Epithelial cell of proximal tubule (primary cell): ENCODE data around the gene DUSP11. TPM values are rescaled to one million over a fixed set of nuclear protein-coding genes. Genes with fewer than 3 reads are reported as not detected.
"Not testable (repeated sequence)": the region's sequence is repeated elsewhere in the genome, so short reads cannot be mapped to it uniquely, and the experiment has no call there.

Source experiments
- DNase-seq: peaks from one replicate; pipeline ENCODE4 v3.0.0-alpha.2; 2011; ENCODE audit warnings: low read depth
- H3K4me3 ChIP-seq: 2 replicates; pipeline ENCODE4 v1.5.1; 2011; ENCODE audit warnings: low read depth, mild to moderate bottlenecking, low read length
- total RNA-seq: library from RNA; depleted of rRNA; stranded (reverse); fragments of >200 nt; gene quantifications from 2 replicates; pipeline ENCODE4 v1.2.3, GENCODE V29; 2015
- TF ChIP-seq, protein P1 (sequence below): conservative IDR thresholded peaks from 2 replicates; pipeline ENCODE4 v1.5.1; 2012; ENCODE audit warnings: low read depth, mild to moderate bottlenecking, low read length

DUSP11 gene
- total RNA-seq, 1 donor from 2014 or later, result 20.9 TPM

DNA sequence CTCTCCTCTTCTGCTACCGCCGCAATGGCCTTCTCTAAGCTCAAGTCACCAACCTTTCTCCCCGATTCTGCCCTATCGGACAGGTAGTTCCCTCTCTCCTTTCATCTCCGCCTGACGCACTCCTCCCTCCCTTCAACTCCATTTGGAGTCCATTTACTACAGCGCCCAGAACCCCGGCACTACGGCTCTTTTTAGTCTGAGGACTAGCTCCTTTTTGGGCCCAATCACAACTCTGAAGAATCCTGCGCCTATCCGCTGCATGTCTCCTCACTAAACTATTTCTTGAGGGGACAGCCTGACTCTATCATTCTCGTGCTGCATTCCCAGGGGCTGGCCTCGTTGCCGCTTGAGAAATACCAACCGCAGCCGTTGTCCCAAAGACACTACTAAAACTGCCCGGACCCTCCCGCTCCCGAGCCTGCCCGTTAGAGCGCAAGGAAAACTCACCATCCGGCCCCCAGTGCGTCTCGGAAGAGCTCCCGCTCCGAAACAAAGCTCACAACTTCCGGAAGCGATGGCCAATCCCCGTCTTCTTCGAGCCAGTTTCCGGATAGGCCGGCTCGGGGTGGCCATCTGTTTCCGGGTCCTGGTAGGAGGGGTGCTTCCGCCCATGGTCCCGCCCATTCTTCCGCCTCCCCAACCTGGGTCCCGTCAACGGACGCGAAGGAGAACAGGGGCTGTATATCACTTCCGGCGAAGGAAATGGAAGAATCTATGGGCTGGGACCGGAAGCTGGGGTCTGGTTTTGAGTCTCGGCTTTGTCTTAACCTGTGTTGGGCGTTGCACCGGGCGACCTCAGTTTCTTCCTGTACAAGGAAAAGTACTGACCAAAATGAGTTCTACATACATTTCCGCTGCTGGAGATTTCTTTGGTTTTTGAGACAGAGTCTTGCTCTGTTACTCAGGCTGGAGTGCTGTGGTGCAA is 42.8 kb downstream of the DUSP11 start, which contains the start of gene TPRKB:
TPRKB (minus strand) TSS at position 491 of the 925 bp plus-strand sequence. CDS start 2,776 bp downstream, outside the sequence.
- DNase-seq, result peak; percentile 77
- TF ChIP-seq, protein P1, sequence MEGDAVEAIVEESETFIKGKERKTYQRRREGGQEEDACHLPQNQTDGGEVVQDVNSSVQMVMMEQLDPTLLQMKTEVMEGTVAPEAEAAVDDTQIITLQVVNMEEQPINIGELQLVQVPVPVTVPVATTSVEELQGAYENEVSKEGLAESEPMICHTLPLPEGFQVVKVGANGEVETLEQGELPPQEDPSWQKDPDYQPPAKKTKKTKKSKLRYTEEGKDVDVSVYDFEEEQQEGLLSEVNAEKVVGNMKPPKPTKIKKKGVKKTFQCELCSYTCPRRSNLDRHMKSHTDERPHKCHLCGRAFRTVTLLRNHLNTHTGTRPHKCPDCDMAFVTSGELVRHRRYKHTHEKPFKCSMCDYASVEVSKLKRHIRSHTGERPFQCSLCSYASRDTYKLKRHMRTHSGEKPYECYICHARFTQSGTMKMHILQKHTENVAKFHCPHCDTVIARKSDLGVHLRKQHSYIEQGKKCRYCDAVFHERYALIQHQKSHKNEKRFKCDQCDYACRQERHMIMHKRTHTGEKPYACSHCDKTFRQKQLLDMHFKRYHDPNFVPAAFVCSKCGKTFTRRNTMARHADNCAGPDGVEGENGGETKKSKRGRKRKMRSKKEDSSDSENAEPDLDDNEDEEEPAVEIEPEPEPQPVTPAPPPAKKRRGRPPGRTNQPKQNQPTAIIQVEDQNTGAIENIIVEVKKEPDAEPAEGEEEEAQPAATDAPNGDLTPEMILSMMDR, result no peak

GRCh38 chr2:73736378-73736777 is 43.5 kb downstream of the DUSP11 start:
- DNase-seq, result no peak
- TF ChIP-seq, protein P1, result no peak
- H3K4me3 ChIP-seq, result peak overlapping the region; percentile 96

More for the DNA sequence above, 42.8 kb downstream of the DUSP11 start, which contains the start of gene TPRKB:
- peak within 1 kb of the TSS; percentile 96 for H3K4me3 ChIP-seq

DNA sequence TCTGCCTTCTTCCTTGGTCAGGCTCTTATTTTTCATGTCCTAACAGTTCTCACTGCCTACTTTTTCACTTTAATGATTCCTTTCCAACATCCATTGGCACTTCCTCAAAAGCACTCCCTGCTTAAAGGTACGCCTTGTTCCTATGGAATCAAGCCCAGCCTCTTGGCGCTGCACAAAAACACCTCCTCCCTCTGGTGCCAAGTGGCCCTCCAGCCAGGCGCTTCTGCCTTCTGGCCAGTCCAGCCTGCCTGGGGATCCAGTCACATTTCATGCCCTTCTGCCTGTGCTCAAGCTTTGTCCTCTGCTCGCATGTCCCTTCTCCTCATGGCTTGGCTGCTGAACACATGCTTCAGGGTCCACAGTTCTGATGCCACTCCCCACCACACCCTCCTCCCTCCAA is 49.1 kb downstream of the DUSP11 start:
- no peak for DNase-seq
- TF ChIP-seq, protein P1, result no peak

DNA sequence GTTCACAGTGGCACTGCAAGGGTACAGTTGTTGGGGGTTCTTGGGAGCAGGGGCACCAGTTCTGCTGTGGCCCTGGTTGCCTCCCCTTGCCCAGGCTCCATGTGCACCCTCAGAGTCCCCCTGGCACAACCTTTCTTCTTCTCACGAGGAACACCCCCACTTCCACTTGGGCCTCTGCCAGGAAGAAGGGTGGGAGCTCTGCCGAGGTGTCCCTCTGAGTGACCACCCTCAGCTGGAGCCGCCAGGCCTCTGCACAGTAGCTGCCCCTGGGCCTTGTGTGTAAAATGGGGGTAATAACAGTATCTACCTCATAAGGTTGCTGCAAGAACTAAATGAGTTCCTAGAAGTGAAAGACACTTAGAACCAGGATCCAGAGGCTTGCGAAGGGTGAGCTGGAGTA is 51.2 kb downstream of the DUSP11 start:
- TF ChIP-seq, protein P1, result no peak
- DNase-seq, result no peak
- H3K4me3 ChIP-seq, result no peak overlapping the region

More for the DNA sequence above, 49.1 kb downstream of the DUSP11 start:
- no peak overlapping the region for H3K4me3 ChIP-seq

DNA sequence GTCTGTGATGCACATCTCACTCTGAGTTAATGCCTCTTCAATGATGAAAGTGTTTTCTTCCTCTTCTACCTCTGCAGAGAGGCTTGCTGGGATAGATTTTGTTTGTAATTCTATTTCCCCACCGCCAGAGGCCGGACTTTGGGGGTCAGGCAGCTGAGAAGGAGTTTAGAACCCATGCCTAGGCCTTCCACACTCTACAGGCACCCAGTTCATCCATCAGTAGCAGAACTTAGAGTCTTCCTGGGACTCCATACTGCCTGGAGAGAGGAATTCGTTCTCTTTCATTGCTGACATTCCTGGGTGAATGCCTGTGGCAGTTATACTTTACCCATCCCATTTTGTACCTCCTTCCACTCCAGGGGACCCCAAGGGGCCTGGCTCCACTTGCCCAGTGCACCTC is 51.9 kb downstream of the DUSP11 start:
- DNase-seq, result no peak
- H3K4me3 ChIP-seq, result no peak overlapping the region
- TF ChIP-seq, protein P1, result no peak

DNA sequence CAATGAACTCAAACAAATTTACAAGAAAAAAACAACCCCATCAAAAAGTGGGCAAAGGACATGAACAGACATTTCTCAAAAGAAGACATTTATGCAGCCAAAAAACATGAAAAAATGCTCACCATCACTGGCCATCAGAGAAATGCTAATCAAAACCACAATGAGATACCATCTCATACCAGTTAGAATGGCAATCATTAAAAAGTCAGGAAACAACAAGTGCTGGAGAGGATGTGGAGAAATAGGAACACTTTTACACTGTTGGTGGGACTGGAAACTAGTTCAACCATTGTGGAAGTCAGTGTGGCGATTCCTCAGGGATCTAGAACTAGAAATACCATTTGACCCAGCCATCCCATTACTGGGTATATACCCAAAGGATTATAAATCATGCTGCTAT is 53.2 kb downstream of the DUSP11 start:
- DNase-seq, H3K4me3 ChIP-seq: not testable (repeated sequence)

GRCh38 chr2:73718851-73719621 is 60.9 kb downstream of the DUSP11 start:
- no peak for DNase-seq
- TF ChIP-seq, protein P1, result no peak
- H3K4me3 ChIP-seq, result no peak overlapping the region
